NCI-H2227 (cell line): ENCODE data around the gene ZNF644.
A peak's percentile ranks its signal among the peaks of the same experiment; 100 is the strongest.
"Not testable (repeated sequence)": the region's sequence is repeated elsewhere in the genome, so short reads cannot be mapped to it uniquely, and the experiment has no call there.

Source experiments
- DNase-seq: peaks from one replicate; lab custom pipeline; 2025; ENCODE audit not compliant: unreplicated experiment; lab: John Stamatoyannopoulos, UW

The ZNF644 gene

DNA sequence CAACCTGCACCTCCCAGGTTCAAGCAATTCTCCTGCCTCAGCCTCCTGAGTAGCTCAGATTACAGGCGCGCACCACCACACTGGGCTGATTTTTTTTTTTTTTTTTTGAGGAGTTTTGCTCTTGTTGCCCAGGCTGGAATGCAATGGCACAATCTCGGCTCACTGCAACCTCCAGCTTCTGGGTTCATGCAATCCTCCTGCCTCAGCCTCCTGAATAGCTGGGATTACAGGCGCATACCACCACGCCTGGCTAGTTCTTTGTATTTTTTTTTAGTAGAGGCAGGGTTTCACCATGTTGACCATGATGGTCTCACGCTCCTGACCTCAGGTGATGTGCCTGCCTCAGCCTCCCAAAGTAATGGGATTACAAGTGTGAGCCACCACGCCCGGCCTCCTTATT, 93.6 kb downstream of the ZNF644 start:
- DNase-seq = not testable (repeated sequence)

DNA sequence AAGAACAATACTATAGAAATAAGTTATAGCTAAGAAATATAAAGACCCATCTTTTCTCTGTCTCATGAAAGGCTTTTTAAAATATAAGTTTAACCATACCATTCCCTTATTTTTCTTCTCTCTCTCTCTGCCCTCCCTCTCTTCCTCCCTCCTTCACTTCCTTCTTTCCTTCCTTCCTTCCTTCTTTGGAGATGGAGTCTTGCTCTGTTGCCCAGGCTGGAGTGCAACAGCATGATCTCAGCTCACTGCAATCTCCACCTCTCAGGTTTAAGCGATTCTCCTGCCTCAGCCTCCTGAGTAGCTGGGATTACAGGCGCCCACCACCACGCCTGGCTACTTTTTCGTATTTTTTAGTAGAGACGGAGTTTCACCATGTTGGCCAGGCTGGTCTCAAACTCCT, 94.2 kb downstream of the ZNF644 start:
- DNase-seq = not testable (repeated sequence)

DNA sequence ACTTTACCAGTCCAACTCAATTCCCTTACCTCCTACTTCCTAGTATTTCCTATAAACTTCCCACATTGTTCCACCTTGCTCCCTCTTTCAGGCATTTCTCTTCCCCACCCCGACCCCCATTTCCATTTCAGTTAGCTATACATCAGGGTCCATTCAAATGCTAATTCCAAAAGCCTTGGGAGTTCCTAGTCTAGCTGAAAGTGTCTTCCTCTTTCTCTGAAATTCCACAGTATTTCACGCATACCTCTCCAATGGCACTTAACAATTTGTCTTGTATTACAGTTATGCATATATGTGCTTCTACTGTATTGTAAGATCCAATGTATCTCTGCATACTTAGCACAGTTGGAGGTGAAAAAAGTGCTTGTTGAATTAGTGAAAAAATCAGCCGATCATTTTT, 94.9 kb downstream of the ZNF644 start:
- DNase-seq = no peak

DNA sequence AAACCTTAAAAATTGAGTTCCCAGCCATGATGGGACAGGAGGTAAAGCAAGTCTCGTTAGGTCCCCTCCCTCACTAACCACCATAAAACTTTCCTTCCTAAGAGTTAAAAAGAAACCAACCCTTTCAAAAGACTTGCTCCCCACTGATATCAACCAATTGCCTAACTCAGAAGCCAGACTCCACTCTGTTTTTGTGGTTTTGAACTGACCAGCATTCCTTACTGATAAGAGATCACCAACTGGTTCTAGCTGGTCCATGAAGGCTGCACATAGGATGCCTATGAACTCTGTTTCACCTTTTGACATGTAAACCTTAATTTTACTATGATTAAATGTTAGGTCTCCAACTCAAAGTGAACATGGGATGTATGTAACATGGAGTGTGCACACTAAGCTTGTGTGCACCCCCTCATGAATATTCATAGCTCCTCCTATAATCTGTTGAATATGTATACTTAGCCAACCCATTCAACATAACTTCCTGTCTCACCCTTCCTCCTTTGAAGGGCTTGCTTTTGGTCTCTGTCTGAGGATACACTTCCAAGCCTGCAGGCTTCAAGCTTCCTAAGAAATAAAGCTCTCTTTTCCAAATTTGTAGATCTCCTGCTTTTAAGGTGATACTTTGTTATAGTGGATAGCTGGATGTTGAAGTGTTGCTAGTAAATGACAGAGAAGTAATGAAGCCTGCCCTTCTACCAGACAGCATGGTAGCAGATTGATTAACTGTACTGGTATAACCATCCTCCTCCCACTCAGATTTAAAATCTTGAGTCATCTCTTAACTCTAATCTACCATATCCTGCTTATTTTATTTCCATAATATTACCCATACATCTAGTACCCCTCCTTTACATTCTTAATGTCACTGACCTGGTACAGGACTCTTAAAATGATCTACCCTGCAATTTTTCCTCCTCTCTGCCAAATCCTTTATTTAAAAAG, 95.6 kb downstream of the ZNF644 start:
- DNase-seq = no peak

DNA sequence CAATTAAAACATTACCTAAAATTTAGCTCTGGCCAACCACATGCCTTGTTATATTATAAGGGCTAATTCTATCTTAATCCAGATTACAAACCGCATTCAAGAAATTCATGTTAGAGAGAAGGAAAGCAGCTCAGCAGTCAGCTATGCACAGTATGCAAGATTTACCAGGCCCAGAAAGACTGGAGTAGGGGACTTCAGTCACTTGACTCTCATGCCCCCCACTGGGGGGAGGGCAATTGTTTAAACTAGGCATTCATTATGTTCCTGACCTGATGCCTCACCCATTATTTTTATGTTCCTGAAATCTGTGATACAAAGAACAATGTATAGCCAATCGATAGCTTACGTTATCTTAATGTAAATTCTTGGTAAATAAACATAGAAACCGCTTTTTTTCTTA, 96.9 kb downstream of the ZNF644 start:
- peak; percentile 15 for DNase-seq

DNA sequence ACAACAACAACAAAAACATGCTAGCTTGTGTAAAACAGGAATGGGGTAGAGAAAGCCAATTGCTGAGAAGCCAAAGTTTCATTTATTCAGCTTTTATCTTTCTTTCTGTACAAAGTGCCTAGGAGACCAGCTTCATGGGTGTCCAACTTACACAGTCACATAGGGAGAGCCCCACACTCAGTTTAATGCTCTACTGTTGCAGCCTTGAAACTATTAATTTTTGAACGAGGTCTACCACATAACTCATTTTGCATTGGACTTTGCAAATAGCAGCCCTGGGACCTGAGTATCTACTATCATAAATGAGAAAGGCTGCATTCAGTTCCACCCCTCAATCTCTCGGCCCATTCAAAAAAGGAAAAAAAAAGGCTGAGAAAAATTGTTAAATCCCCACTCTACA, 98.8 kb downstream of the ZNF644 start:
- DNase-seq = no peak

DNA sequence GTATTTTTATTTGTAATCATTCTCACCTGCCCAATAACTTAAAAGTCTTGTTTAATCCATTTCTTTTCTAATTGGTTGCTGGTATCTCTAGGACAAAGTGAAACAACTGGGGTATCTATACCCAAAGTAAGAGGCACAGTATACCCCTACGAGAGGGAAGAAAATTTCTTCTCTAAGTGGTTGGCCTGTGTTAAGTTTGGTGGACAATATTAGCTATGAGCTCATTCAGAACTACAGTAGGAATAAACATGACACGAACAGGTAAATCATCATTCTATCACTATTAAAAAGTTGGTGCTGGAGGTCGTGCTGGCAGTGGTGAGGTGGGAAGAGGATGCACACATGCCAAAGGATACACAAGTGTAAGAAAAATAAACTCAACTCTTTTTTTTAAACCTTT, 99.6 kb downstream of the ZNF644 start:
- no peak for DNase-seq

DNA sequence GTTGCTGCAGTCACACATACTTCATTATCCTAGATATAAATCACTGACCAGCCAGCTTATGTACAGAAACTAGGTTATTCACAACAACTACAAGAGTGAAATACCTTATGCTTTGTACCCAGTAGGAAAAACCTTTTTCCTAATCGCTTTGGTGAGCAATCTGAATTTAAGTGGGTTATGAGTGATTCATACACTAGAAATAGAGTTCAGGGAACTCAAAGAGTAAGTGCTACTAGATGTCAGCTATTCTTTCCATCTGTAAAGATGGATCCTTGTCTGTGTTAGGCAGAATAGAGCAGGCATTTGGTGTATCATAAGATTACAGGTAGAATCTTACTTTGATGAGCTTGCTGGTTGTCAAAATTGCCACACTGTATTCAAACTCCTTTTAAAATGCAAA, 101.9 kb downstream of the ZNF644 start:
- no peak for DNase-seq

DNA sequence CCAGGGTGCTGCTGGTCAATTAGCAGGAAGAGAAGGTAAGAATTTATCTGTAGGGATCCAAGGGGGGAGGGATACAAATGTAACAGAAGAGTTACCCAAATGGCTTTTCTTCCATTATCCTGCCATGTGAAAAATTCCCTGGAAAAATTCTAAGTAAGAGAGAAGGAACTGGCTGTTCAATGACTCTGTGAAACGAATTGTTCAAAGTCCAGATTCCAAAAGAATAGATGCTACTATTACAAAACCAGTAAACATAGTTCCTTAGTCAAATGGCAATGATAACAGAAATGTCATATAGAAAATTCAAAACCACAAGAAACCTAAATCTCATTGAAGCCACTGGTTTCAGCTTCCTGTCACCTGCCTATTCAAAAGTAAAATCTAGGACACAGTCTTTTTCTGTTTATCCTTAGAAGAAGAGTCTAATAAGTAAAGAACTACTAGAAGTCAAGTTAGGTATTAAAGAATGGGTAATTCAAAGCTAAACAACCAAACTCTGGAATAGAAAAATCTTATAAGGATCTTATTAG, 102.6 kb downstream of the ZNF644 start:
- DNase-seq = no peak

DNA sequence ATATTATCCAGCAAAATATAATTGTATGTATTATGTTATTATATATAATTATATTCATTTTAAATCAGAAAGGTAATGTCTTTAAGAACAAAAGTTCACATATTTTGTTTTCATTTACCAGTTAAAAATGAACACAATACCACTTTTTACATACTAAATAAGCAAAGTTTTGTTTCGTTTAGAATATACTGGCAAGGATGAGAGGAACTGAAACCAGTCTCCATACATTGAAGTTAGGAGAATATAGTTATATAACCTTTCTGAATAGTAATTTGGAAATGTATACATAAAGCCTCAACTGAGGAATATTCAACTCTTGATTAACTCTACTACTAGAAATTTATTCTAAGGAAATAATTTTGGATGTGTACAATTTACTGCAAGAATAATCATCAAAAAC, 110.5 kb downstream of the ZNF644 start:
- no peak for DNase-seq

DNA sequence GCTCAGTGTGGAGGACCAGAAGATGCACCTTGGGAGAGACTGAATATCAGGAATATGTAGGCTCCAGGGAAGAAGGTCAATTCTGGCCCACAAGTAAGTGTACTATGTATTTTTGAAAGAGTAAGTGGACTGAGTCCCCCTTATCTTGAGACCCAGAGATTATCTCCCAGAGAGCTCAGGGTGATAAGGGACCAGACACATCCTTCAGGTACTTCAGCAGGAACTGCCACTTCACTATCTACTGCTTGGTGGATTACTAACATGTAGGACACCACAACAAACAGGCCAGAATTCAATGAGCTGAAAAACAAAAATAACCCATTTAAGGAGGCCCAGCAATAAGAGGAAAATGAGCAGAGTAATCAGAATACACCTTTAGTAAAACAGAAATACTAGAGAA, 119.2 kb downstream of the ZNF644 start:
- no peak for DNase-seq

DNA sequence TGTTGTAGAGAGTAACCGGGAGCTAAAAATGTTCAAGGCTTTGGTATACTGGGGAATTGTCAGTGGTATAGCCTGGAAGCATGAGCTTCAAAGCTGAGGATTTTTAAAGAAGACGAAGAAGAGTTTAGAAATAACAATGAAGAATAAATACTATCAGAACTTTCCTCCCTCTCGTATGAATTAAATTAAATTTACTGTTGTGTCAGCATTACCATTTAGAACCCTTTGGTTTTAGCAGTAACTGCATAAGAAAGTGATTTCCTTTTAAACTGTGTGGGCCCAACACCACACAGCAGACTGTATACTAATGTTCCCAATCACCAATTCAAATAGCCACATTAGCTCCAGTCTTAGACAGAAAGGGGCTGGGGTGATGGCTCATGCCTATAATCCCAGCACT, 122.6 kb downstream of the ZNF644 start:
- no peak for DNase-seq

DNA sequence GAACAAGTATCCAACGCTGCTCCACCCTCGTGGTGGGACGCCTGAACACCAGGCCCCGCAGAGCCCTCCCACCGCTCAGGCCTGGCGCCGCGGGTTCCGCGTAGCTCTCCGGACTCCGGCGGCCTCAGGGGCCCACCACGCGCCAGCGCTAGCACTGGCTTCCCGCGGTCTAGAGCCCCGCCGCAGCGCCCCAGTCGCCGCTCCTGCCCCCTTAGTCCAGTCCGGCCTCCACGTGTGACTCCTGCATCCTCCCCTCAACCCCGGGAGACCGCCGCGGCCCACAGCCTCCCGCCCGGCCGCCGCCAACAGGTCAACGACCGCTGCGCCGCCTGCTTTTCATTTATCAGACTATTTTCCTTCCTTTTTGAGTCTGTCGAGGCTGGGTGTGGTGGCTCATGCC, 128.2 kb downstream of the ZNF644 start:
- not testable (repeated sequence) for DNase-seq

DNA sequence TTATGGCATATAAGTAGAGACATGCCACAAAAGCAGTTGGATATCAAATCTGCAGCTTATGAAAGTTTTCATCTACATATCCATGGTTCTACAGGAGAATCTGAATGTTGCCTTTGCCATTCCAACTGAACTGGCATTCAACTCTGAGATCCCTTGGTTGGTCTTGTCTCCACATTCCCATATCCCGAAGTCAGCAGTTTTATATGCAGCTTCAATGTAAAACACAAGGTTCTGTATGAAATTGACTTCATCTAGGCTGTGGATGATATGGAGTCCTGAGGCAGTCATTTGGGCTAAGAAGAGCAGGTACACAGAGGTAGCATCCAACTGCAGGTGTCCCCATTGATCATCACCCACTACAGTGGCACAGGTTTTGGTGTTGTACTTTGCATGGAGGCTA, 129.0 kb downstream of the ZNF644 start:
- not testable (repeated sequence) for DNase-seq

DNA sequence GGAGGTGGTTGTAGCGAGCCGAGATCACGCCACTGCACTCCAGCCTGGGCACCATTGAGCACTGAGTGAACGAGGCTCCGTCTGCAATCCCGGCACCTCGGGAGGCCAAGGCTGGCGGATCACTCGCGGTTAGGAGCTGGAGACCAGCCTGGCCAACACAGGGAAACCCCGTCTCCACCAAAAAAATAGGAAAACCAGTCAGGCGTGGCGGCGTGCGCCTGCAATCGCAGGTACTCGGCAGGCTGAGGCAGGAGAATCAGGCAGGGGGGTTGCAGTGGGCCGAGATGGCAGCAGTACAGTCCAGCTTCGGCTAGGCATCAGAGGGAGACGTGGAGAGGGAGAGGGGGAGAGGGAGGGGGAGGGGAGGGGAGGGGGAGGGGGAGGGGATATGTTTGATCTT, 129.6 kb downstream of the ZNF644 start:
- not testable (repeated sequence) for DNase-seq

DNA sequence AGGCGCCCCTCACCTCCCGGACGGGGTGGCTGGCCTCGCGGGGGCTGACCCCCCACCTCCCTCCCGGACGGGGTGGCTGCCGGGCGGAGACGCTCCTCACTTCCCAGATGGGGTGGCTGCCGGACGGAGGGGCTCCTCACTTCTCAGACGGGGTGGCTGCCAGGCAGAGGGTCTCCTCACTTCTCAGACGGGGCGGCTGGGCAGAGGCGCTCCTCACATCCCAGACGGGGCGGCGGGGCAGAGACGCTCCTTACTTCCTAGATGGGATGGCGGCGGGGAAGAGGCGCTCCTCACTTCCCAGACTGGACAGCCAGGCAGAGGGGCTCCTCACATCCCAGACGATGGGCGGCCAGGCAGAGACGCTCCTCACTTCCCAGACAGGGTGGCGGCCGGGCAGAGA, 130.1 kb downstream of the ZNF644 start:
- not testable (repeated sequence) for DNase-seq

DNA sequence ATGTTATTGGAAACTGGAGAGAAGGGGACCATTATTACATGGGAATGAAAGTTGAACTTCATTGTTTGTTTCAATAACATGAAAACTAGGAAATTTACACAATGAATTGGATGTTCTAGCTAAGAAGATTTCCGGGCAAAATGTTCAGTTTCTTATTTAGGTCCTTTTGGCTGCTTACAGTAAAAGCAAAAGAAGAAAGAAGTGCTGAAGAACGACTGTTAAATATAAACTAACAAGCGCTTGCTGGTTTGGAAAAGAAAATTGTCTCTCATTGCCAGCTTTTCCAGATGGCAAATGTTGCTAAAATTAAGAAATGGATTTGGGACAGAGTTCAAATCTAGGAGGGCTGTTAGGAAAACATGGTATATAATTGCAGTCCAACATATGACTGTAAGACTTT, 139.6 kb downstream of the ZNF644 start:
- no peak for DNase-seq

DNA sequence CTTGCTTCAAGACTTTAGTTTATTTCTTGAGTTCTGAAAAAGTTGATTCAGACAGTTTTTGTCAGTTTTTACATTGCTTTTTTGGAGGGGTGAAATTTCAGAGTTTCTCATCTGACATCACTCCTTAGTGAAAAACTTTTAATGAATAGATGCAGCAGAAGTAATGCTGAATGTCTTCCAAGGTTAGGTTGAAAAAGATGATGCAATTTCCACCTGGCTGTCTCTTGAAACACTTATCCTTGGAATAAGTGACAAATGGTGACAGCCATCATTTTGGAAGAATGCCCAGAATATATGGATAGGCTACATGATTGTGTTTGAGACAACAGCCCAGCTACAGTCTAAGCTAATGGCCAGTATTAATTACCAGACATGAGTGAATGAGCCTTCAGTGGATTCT, 140.8 kb downstream of the ZNF644 start:
- DNase-seq = no peak

DNA sequence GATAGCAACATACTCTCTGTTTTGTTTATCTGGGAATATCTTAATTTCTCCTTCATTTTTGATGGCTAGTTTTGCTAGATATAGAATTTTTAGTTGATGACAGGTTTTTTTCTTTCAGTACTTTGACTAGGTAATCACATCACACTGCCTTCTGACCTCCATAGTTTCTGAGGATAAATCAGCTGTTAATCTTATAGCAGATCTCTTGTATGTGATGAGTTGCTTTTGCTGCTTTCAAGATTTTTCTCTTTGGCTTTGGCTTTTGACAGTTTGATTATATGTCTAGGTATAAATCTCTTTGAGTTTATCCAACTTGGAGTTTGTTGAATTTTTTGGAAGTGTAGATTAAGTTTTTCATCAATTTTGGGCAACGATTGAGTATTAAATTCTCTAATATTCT, 142.6 kb downstream of the ZNF644 start:
- no peak for DNase-seq

DNA sequence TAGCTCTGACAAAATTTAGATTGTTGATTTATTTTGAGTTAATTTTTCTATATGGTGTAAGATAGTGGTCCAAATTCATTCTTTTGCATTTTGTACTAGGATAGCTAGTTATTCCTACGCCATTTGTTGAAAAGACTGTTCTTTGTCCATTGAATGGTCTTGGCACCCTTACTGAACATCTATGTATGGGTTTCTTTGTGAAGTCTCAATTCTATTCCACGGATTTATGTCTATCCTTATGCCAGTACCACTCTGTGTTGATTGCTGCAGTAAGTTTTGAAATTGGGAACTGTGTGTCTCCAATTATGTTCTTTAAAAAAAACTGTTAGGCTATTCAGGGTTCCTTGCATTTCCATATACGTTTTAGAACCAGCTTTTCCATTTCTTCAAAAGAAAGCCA, 145.7 kb downstream of the ZNF644 start:
- no peak for DNase-seq
